Non-pigmented ciliary epithelial cell (primary cell): ENCODE measurements around the gene TSHZ2.
"Not testable (repeated sequence)": the region's sequence is repeated elsewhere in the genome, so short reads cannot be mapped to it uniquely, and the experiment has no call there.

Experiments used
- DNase-seq: peaks from one replicate; pipeline ENCODE4 v3.0.0-alpha.2; 2010; ENCODE audit warnings: low read depth

The TSHZ2 gene

DNA sequence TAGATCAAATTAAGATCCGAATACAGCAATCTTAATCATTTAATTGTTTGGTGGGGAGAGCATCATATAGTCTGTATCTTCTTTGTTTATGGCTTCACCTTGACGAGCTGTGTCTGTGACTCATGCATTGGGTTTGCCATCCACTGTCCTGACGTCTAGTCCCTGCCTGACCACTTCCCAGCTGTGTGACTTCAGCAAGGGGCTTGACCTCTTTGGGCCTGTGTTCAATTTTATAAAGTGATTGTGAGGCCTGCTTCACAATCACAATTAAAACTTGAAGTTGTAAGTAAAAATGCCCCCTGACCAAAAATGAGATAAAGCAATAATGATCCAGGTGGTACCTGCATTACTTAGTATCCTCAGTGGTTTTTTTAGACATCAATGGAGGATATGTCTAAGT is 412.2 kb downstream of the TSHZ2 start:
- DNase-seq = no peak

DNA sequence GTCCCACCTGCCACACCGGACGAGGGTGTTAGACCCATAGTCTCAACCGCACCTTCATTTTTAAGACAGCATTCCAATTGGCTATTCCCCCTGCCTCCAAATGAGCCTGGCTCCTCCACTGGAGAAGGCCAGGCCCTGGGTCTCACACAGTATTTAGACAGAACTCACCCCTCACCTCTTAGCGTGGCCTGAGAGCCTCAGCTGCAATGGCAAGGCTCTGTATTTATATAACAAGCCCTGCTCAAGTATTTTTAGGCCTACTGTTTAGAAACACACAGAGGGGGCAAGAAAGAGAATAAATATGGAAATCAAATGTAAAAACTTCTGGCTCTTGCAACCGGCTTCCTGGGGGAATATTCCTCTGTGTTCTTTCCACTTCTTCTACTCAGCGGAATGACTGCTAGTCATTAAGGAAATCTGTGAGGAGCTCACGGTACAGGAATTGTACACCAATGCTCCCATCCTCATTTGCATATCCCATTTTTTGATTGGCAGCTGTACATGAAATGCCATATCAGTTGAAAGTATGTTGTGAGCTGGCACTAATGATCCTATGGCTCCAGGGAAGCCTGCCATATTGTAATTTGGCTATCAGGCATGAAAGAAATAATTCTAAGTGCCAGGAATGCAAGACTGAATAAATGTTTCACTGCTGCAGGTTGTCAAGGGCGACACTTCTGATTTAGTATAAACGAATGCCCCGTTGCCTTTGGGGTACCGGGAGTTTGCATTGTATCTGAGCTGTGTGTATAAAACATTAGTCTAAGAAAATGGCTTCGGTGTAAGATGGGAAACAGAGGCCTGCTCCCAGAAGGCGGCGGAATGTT is 414.0 kb downstream of the TSHZ2 start:
- no peak for DNase-seq

- no peak for DNase-seq
Observed at GRCh38 chr20:53387983-53388675, 416.0 kb downstream of the TSHZ2 start.

DNA sequence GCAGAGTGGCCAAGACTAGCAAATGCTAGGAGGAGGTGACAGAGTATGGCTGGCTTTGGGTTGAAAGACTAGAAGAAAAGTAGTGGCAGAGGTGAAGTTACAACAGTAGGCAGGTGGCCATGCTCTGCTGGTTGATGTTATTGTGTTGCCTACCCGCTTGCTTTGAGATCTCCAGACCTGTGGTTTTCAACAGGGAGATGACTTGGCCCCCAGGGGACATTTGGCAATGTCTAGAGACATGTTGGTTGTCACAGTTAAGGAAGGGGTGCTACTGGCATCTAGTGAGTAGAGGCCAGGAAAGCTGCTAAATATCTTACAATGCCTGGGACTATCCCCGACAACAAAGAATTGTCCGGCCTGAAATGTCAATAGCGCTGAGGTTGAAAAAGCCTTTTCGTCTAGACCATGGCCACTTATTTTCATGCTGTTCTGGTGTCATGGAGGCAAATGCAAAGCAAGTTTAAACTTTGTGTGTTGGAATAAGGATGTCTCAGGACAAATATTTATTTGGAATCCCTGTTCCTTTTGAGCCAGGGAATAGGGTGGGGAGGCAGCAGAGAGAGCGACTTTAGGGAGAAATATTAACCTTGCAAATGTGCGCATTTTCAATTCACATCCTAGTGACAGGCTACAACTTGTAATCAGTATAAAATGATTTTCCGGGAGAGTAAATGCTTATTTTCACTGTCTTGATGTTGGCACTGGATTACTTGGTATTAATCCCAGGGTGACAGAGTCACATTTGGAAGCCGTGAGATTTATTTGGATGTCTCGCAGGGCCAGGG is 417.6 kb downstream of the TSHZ2 start:
- no peak for DNase-seq

DNA sequence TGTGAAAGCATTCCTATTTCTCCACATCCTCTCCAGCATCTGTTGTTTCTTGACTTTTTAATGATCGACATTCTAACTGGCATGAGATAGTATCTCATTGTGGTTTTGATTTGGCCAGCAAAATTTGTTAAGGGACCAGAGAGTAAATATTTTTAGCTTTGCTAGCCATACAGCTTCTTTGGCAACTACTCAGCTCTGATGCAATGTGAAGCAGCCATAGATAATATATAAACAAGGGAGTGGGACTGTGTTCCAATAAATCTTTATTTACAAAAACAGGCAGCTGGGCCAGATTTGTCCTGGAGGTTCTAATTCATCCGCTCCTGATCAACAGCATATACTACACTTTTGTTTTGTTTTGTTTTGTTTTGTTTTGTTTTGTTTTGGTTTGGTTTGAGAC is 418.6 kb downstream of the TSHZ2 start:
- DNase-seq = no peak

- DNase-seq = no peak
Observed at GRCh38 chr20:53394433-53394832, 422.3 kb downstream of the TSHZ2 start.

DNA sequence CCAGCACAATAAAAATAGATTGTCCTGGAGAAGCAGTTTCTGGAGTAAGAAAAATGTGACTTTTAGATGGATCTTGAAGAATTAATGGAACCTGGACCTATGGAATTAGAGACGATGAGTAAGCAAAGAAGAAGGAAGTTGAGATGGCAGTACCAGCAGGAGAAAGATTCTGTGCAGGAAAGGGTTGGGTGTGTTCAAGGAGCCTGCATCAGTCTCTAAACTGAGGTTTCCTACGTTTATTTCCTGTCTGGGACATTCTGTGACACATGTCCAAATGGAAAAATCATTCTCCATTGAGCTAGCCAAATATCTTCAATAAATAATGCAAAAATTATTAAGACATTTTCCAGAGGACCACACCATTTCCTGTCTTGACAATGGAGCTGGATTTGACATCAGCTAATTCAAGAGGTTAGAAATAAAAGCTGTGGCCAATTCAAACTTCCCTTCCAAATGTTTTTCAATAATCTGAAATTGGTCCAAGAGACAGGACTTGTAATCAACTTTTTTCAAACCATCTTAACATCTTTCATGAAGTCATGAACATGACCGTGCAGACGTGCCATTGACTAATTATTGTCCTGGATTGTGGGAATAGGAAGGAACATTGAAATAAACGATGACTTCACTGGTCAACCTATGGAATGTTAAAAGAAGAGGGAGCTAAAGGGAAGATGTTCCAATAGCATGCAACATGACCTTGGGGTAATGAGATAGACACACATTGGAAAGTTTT is 423.2 kb downstream of the TSHZ2 start:
- DNase-seq = no peak

- DNase-seq = no peak
Observed at GRCh38 chr20:53399083-53399482, 426.9 kb downstream of the TSHZ2 start.

DNA sequence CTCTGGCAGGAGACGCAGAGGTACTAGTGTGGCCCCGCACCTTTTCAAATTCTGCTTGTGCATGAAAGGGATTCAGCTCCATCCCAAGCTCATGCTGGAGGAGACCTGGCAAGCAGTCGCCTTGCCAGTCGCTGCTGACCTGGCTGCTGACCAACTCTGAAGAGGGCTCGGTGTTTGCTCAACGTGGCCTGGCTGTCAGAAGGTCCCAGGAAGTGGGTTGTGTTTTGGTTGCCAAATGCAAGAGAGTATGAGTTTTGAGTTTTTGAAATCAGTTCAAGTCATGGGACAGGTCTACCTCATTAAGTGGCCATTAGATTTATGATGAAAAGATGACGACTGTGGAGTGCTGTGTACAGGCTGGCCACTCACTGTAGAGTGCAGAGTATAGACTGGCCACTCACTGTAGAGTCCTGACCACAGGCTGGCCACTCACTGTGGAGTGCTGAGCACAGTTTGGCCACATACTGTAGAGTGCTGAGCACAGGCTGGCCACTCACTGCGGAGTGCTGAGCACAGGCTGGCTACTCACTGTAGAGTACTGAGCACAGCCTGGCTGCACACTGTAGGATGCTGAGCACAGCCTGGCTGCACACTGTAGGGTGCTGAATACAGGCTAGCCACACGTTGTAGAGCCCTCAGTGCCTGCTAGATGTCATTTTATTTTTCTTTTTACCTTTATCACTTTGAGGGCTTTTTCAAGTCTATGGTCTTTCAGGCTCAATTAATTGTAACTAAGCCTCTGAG is 427.6 kb downstream of the TSHZ2 start:
- no peak for DNase-seq

GRCh38 chr20:53402233-53403005 is 430.3 kb downstream of the TSHZ2 start:
- no peak for DNase-seq

- DNase-seq = no peak
Observed at GRCh38 chr20:53403029-53403428, 430.9 kb downstream of the TSHZ2 start.

- DNase-seq = no peak
Observed at GRCh38 chr20:53405139-53405538, 433.0 kb downstream of the TSHZ2 start.

- no peak for DNase-seq
Observed at GRCh38 chr20:53406580-53406979, 434.4 kb downstream of the TSHZ2 start.

- no peak for DNase-seq
Observed at GRCh38 chr20:53408691-53409446, 436.7 kb downstream of the TSHZ2 start.

DNA sequence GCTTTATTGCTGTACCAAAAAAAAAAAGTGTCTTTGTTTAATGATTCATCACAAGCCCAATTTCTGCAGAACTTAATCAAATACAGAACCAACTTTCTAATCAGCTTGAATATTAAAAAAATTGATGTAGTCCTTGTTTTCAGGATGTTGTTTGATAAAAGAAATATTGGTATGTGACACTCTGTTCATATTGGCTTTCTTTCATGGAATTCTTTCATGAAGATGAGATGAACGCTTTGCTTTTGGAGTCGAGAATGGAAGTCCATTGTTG is 437.2 kb downstream of the TSHZ2 start:
- DNase-seq = no peak

DNA sequence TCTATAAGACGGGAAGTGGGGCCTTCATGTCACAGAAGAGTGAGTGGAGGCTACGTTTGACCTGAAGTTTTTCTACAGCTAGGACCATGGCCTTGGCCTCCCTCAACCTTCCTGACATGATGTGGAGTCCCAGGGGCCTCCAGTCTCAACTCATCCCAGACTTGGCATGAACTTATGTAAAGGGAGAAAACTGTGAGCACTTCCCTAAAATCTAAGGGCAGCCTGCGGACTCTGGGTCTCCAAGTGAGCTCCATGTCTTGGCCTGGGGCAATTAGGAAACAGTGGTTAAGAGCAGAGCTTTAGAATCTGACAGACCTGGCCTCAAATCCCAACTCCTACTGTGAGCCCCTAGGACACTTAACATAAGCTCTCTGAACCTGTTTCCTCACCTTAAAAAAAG is 439.0 kb downstream of the TSHZ2 start:
- no peak for DNase-seq

DNA sequence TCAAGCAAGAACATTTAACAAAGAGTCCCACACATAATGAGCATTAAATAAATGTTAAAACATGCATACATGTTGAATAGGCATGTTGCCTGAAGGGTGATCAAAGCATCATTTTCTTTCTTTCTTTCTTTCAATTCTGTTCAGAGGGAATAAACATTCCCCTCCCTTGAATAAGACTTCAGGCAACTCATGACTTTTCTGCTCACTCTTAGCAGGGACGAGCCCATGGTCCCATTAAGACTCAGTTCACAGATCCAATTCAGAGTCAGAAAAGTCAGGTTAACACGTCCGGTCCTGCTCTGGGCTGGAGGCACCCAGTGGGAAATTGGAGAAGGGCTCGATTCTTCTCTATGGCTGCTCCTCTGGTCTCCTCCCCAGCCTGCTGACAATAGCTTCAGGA is 439.7 kb downstream of the TSHZ2 start:
- no peak for DNase-seq

DNA sequence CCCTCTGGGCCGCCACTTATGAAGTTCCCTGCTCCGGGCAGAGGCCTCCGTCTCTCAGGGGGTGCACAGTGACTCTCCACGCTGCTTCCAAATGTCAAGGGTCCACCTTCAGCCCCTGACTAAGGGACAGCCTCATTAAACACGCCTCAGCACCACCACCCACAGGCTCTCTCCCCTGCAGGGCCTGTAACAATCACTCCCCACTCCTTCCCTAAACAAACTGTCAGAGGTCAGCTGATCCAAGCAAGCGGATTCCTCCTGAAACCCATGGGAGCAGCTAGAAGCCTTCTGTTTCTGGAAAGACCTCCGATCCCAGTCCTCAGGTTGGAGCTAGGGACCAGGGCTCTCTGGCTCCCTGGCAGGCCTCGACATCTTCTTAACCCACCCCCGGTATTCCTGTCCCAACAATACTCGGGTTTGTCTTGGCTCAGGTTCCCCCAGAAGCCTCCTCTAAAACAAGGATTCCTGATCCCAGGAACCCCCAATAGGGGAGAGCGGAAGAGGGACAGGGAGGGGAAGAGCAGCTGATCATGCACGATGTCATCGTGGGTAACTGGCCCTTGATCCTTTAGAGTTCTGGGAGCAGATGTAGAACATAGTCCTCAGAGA is 440.5 kb downstream of the TSHZ2 start:
- DNase-seq = no peak

DNA sequence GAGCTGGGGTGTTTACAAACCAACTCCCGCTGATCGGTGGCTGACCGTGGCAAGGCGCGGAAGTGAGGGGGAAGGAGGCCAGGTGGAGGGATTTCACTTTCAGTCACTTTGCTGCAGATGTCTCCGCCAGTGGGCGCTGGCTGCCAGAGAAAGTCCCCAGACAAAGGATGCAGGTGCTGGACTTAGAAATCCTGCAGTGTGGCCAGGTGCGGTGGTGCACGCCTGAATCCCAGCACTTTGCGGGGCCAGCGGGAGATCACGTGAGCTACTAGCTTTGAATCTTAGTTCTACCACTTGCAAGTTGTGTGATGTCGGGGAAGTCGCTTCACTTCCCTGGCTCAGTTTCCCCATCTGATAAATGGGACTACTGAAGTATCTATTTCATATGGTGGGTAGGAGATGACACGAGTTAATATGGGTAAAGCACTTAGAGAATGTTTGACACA is 441.1 kb downstream of the TSHZ2 start:
- no peak for DNase-seq

- DNase-seq = not testable (repeated sequence)
Observed at GRCh38 chr20:53413845-53414244, 441.7 kb downstream of the TSHZ2 start.
